HepG2 (cell line): ENCODE results near the gene RIPOR1. TPM values are rescaled to one million over a fixed set of nuclear protein-coding genes. Genes with fewer than 3 reads are reported as not detected.

ENCODE experiments used
- HNRNPK ChIP-seq: fragments of 200-400 bp; formaldehyde crosslinking; IDR thresholded peaks from 2 replicates; pipeline ENCODE4 v1.6.1; 2018; ENCODE audit warnings: low read length, low read depth, moderate library complexity, mild to moderate bottlenecking; ENCODE audit not compliant: poor library complexity, severe bottlenecking
- MEF2D ChIP-seq: sonication (generic); formaldehyde crosslinking; IDR thresholded peaks from 2 replicates; pipeline ENCODE4 v1.5.1; 2020; ENCODE audit warnings: mild to moderate bottlenecking, missing genetic modification reagents
- TBX3 ChIP-seq: fragments of 450-650 bp; IDR thresholded peaks from 2 replicates; pipeline ENCODE4 v1.6.1; 2017; ENCODE audit warnings: antibody characterized with exemption, mild to moderate bottlenecking, inconsistent platforms, borderline replicate concordance
- TCF7L2 ChIP-seq: IDR thresholded peaks from 2 replicates; pipeline ENCODE4 v1.6.1; 2011; ENCODE audit warnings: mild to moderate bottlenecking, low read depth, low read length, moderate library complexity
- TEAD2 ChIP-seq: sonication (generic); formaldehyde crosslinking; IDR thresholded peaks from 2 replicates; pipeline ENCODE4 v1.9.0; 2021; ENCODE audit warnings: missing genetic modification reagents
- ZBTB7A ChIP-seq: sonication (generic); formaldehyde crosslinking; IDR thresholded peaks from 2 replicates; pipeline ENCODE4 v1.8.0; 2022; ENCODE audit warnings: mild to moderate bottlenecking, missing genetic modification reagents
- ZFAT ChIP-seq: sonication (generic); formaldehyde crosslinking; conservative IDR thresholded peaks from 2 replicates; pipeline ENCODE4 v1.8.1; 2023; ENCODE audit warnings: missing genetic modification reagents, inconsistent platforms
- ZNF17 ChIP-seq: sonication (generic); formaldehyde crosslinking; IDR thresholded peaks from 2 replicates; pipeline ENCODE4 v1.5.0; 2020; ENCODE audit warnings: mild to moderate bottlenecking, missing genetic modification reagents
- ZNF549 ChIP-seq: sonication (generic); formaldehyde crosslinking; IDR thresholded peaks from 2 replicates; pipeline ENCODE4 v1.5.0; 2020; ENCODE audit warnings: missing genetic modification reagents
- ZNF781 ChIP-seq: sonication (generic); formaldehyde crosslinking; IDR thresholded peaks from 2 replicates; pipeline ENCODE4 v1.5.1; 2020; ENCODE audit warnings: borderline replicate concordance, mild to moderate bottlenecking, missing genetic modification reagents; ENCODE audit errors: not compliant biosample characterization
- ZZZ3 ChIP-seq: sonication (generic); formaldehyde crosslinking; IDR thresholded peaks from 2 replicates; pipeline ENCODE4 v1.4.0; 2020; ENCODE audit warnings: missing genetic modification reagents, mild to moderate bottlenecking, borderline replicate concordance
- polyA plus RNA-seq, 8 experiments: library from polyadenylated mRNA; depleted of rRNA in 3 of 8; stranded (reverse) in 7 of 8; unstranded in 1 of 8; fragments of >200 nt; fragmentation: Illumina TruSeq in 4 of 8; extraction: Trizol in 4 of 8; gene quantifications; 2 replicates each; pipeline versions ENCODE4 v1.2.1 to v1.2.3, GENCODE V29; 2011 to 2016; ENCODE audit warnings: low read depth in 4 of 8, missing spikeins in 1 of 8, mixed read lengths in 1 of 8; ENCODE audit not compliant: insufficient read depth in 1 of 8
- total RNA-seq, 5 experiments: library from RNA; depleted of rRNA; stranded (reverse); fragments of >200 nt; fragmentation: Illumina TruSeq; extraction: Trizol; gene quantifications; 2 replicates each; pipeline ENCODE4 v1.2.3, GENCODE V29; 2016; ENCODE audit warnings: low read depth in 1 of 5
- TF ChIP-seq, protein P1 (sequence below): sonication (generic); formaldehyde crosslinking; IDR thresholded peaks from 2 replicates; pipeline ENCODE4 v1.5.0; 2020; ENCODE audit warnings: mild to moderate bottlenecking, missing genetic modification reagents
- TF ChIP-seq, protein P2 (sequence below): conservative IDR thresholded peaks from 2 replicates; pipeline ENCODE4 v1.6.1; 2018; ENCODE audit warnings: missing genetic modification reagents
- TF ChIP-seq, protein P3 (sequence below): sonication (generic); formaldehyde crosslinking; IDR thresholded peaks from 2 replicates; pipeline ENCODE4 v1.4.0; 2020; ENCODE audit warnings: mild to moderate bottlenecking, missing genetic modification reagents, borderline replicate concordance
- TF ChIP-seq, protein P4 (sequence below): sonication (generic); formaldehyde crosslinking; IDR thresholded peaks from 2 replicates; pipeline ENCODE4 v1.8.1; 2023; ENCODE audit warnings: mild to moderate bottlenecking, missing genetic modification reagents, borderline replicate concordance
- TF ChIP-seq, protein P5 (sequence below): sonication (generic); formaldehyde crosslinking; IDR thresholded peaks from 2 replicates; pipeline ENCODE4 v1.8.1; 2023; ENCODE audit warnings: mild to moderate bottlenecking, missing genetic modification reagents
- TF ChIP-seq, protein P6 (sequence below): IDR thresholded peaks from 2 replicates; pipeline ENCODE4 v1.6.1; 2012; ENCODE audit warnings: inconsistent platforms

The RIPOR1 gene
- total and polyA plus RNA-seq, 2 of the 13 experiments (the other 11 are each of a cell fraction or from before 2014, with no cell fraction given), result 4.6 to 8.1 TPM

DNA sequence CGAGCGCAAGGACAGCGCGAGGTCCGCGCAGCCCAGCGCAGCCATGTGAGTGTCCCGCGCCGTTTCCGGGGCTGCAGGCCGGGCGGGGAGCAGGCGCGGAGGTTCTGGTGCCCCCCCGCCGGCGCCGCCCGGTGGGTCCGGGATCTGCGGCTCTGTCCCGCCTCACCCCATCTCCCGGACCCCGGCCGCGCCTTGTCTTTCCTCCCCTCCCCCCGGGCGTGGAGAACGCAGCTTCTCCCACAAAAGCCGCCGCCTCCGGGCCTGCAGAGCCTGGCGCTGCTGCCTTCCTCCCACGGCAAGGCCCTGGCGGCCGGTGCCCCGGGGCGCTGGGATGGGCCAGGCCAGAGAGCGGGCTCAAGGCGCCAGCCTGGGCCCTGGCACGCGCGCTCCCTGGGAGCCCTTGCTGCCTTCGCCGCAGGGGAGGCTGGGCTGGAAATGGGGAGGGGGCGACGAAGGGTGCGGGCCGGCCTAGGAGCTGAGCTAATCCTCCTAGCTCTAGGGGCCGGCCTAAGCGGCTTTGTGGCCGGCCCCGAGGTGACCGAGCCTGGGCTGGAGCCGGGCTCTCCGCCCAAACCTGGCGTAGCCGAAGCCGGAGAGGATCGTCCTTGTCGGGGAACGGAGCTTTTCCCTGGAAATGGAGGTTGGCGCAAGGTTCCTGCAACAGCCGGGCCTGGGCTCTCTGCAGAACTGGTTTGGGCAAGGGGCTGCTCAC lies 397 bp downstream of the RIPOR1 start (continued):
- TF ChIP-seq TBX3 (no peak), ZNF17 (CRISPR knock-in tag) (no peak), MEF2D (CRISPR knock-in tag) (no peak), ZNF549 (CRISPR knock-in tag) (no peak), ZNF781 (CRISPR knock-in tag) (no peak), ZZZ3 (CRISPR knock-in tag) (no peak), TEAD2 (CRISPR knock-in tag) (0 out of 2 replicates have a peak, but pooled peaks have one; percentile 46), TCF7L2 (no peak), ZFAT (CRISPR knock-in tag) (0 out of 2 replicates have a peak, but pooled peaks have one; percentile 45), ZBTB7A (CRISPR knock-in tag) (peak; percentile 43; the same call in 1 of the 2 replicates), HNRNPK (peak; percentile 87)
- TF ChIP-seq, protein P1, sequence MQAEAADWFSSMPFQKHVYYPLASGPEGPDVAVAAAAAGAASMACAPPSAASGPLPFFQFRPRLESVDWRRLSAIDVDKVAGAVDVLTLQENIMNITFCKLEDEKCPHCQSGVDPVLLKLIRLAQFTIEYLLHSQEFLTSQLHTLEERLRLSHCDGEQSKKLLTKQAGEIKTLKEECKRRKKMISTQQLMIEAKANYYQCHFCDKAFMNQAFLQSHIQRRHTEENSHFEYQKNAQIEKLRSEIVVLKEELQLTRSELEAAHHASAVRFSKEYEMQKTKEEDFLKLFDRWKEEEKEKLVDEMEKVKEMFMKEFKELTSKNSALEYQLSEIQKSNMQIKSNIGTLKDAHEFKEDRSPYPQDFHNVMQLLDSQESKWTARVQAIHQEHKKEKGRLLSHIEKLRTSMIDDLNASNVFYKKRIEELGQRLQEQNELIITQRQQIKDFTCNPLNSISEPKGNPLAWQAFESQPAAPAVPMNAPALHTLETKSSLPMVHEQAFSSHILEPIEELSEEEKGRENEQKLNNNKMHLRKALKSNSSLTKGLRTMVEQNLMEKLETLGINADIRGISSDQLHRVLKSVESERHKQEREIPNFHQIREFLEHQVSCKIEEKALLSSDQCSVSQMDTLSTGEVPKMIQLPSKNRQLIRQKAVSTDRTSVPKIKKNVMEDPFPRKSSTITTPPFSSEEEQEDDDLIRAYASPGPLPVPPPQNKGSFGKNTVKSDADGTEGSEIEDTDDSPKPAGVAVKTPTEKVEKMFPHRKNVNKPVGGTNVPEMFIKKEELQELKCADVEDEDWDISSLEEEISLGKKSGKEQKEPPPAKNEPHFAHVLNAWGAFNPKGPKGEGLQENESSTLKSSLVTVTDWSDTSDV (CRISPR knock-in tag), result peak; percentile 80
- TF ChIP-seq, protein P2, sequence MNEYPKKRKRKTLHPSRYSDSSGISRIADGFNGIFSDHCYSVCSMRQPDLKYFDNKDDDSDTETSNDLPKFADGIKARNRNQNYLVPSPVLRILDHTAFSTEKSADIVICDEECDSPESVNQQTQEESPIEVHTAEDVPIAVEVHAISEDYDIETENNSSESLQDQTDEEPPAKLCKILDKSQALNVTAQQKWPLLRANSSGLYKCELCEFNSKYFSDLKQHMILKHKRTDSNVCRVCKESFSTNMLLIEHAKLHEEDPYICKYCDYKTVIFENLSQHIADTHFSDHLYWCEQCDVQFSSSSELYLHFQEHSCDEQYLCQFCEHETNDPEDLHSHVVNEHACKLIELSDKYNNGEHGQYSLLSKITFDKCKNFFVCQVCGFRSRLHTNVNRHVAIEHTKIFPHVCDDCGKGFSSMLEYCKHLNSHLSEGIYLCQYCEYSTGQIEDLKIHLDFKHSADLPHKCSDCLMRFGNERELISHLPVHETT (CRISPR knock-in tag), result no peak
- TF ChIP-seq, protein P3, sequence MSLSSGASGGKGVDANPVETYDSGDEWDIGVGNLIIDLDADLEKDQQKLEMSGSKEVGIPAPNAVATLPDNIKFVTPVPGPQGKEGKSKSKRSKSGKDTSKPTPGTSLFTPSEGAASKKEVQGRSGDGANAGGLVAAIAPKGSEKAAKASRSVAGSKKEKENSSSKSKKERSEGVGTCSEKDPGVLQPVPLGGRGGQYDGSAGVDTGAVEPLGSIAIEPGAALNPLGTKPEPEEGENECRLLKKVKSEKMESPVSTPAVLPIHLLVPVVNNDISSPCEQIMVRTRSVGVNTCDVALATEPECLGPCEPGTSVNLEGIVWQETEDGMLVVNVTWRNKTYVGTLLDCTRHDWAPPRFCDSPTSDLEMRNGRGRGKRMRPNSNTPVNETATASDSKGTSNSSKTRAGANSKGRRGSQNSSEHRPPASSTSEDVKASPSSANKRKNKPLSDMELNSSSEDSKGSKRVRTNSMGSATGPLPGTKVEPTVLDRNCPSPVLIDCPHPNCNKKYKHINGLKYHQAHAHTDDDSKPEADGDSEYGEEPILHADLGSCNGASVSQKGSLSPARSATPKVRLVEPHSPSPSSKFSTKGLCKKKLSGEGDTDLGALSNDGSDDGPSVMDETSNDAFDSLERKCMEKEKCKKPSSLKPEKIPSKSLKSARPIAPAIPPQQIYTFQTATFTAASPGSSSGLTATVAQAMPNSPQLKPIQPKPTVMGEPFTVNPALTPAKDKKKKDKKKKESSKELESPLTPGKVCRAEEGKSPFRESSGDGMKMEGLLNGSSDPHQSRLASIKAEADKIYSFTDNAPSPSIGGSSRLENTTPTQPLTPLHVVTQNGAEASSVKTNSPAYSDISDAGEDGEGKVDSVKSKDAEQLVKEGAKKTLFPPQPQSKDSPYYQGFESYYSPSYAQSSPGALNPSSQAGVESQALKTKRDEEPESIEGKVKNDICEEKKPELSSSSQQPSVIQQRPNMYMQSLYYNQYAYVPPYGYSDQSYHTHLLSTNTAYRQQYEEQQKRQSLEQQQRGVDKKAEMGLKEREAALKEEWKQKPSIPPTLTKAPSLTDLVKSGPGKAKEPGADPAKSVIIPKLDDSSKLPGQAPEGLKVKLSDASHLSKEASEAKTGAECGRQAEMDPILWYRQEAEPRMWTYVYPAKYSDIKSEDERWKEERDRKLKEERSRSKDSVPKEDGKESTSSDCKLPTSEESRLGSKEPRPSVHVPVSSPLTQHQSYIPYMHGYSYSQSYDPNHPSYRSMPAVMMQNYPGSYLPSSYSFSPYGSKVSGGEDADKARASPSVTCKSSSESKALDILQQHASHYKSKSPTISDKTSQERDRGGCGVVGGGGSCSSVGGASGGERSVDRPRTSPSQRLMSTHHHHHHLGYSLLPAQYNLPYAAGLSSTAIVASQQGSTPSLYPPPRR, result no peak
- TF ChIP-seq, protein P4, sequence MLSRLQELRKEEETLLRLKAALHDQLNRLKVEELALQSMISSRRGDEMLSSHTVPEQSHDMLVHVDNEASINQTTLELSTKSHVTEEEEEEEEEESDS, result 0 out of 2 replicates have a peak, but pooled peaks have one; percentile 61
- TF ChIP-seq, protein P5, sequence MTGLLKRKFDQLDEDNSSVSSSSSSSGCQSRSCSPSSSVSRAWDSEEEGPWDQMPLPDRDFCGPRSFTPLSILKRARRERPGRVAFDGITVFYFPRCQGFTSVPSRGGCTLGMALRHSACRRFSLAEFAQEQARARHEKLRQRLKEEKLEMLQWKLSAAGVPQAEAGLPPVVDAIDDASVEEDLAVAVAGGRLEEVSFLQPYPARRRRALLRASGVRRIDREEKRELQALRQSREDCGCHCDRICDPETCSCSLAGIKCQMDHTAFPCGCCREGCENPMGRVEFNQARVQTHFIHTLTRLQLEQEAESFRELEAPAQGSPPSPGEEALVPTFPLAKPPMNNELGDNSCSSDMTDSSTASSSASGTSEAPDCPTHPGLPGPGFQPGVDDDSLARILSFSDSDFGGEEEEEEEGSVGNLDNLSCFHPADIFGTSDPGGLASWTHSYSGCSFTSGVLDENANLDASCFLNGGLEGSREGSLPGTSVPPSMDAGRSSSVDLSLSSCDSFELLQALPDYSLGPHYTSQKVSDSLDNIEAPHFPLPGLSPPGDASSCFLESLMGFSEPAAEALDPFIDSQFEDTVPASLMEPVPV (CRISPR knock-in tag), result peak; percentile 86
- TF ChIP-seq, protein P6, sequence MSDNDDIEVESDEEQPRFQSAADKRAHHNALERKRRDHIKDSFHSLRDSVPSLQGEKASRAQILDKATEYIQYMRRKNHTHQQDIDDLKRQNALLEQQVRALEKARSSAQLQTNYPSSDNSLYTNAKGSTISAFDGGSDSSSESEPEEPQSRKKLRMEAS, result peak; percentile 82
